WERI-Rb-1 (cell line): ENCODE measurements around the gene PTPRG.

Source experiments
- DNase-seq: peaks from one replicate; pipeline ENCODE4 v3.0.0-alpha.2; 2020
- H3K27ac ChIP-seq: fragments of 250-450 bp; sonication (Bioruptor Pico); 2 replicates; pipeline ENCODE4 v1.5.1; 2020; ENCODE audit warnings: mild to moderate bottlenecking, moderate library complexity
- H3K27me3 ChIP-seq: fragments of 250-450 bp; sonication (Bioruptor Pico); 2 replicates; pipeline ENCODE4 v1.5.1; 2021; ENCODE audit warnings: mild to moderate bottlenecking, low read depth, moderate library complexity; ENCODE audit not compliant: insufficient read depth, severe bottlenecking
- H3K36me3 ChIP-seq: fragments of 250-450 bp; sonication (Bioruptor Pico); 2 replicates; pipeline ENCODE4 v1.5.1; 2020; ENCODE audit warnings: mild to moderate bottlenecking, moderate library complexity
- H3K4me3 ChIP-seq: 2 replicates; pipeline ENCODE4 v1.5.1; 2011; ENCODE audit warnings: low read depth, mild to moderate bottlenecking, control low read depth, low read length
- H3K9me3 ChIP-seq: fragments of 250-450 bp; sonication (Bioruptor Pico); 2 replicates; pipeline ENCODE4 v1.5.1; 2021; ENCODE audit warnings: mild to moderate bottlenecking, moderate library complexity; ENCODE audit not compliant: severe bottlenecking
- TF ChIP-seq, protein P1 (sequence below): IDR thresholded peaks from 2 replicates; pipeline ENCODE4 v1.5.1; 2011; ENCODE audit warnings: low read depth, mild to moderate bottlenecking, control low read depth, inconsistent platforms, low read length

The PTPRG gene

DNA sequence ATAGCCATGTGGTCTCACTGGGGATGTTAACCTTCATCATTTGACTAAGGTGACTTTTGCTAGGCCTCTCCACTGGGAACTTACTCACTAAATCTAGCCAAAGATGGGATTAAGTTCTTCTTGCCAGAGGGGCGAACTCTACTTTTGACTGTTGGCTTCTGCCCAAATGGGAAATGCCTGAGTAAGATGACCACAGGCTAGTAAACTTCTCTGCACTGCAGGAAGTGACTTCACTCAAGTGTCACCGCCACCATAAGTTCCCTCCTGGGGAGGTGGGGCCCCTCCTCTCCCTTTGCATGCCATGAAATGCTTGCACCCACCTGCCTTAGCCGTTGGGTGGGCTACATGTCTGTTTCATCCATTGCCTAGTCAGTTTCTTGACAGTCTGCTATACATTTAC is 423.6 kb downstream of the PTPRG start:
- DNase-seq = no peak
- TF ChIP-seq, protein P1, sequence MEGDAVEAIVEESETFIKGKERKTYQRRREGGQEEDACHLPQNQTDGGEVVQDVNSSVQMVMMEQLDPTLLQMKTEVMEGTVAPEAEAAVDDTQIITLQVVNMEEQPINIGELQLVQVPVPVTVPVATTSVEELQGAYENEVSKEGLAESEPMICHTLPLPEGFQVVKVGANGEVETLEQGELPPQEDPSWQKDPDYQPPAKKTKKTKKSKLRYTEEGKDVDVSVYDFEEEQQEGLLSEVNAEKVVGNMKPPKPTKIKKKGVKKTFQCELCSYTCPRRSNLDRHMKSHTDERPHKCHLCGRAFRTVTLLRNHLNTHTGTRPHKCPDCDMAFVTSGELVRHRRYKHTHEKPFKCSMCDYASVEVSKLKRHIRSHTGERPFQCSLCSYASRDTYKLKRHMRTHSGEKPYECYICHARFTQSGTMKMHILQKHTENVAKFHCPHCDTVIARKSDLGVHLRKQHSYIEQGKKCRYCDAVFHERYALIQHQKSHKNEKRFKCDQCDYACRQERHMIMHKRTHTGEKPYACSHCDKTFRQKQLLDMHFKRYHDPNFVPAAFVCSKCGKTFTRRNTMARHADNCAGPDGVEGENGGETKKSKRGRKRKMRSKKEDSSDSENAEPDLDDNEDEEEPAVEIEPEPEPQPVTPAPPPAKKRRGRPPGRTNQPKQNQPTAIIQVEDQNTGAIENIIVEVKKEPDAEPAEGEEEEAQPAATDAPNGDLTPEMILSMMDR = no peak
- no peaks in the 10 kb centered on the region for H3K9me3 ChIP-seq
- peaks cover 8% of the 10 kb centered on the region for H3K36me3 ChIP-seq
- H3K4me3 ChIP-seq = no peak overlapping the region
- no peak overlapping the region for H3K27ac ChIP-seq
- no peaks in the 10 kb centered on the region for H3K27me3 ChIP-seq

DNA sequence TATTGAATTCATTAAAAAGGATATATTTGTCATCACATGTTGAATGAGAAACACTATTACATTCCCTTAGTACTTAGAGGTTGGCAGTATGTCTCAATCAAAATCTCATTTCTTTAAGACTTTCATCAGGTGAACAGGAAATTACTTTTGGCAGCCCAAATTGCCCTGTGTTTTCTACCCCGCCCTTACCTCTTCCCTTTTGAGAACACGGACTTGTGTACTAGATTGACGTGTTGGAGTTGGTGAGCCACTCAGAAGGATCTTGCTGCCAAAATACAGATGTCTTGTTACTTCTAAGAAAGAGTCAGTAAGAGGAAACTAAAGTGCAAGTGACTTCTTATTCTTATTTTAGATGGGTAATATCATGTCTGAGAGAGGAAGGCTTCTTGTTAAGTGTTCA is 425.1 kb downstream of the PTPRG start:
- DNase-seq = no peak
- TF ChIP-seq, protein P1 = no peak
- H3K27ac ChIP-seq = no peak overlapping the region
- H3K4me3 ChIP-seq = no peak overlapping the region
- no peaks in the 10 kb centered on the region for H3K9me3 ChIP-seq
- no peaks in the 10 kb centered on the region for H3K27me3 ChIP-seq
- peaks cover 8% of the 10 kb centered on the region for H3K36me3 ChIP-seq

DNA sequence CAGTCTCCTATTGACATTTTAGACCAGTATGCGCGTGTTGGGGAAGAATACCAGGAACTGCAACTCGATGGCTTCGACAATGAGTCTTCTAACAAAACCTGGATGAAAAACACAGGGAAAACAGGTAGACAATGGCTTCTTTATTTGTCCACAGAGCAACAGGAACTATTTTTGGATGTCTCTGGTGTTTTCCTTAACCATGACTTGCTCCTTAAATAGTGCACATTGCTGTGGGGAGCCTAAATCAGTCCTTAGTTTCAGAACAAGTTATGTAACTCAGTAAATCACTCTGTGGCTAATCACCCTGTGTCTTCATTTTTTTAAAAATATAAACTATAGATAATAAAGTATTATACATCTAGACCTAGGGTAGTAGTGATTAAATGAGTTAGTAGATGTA is 428.3 kb downstream of the PTPRG start:
- H3K4me3 ChIP-seq = no peak overlapping the region
- TF ChIP-seq, protein P1 = no peak

DNA sequence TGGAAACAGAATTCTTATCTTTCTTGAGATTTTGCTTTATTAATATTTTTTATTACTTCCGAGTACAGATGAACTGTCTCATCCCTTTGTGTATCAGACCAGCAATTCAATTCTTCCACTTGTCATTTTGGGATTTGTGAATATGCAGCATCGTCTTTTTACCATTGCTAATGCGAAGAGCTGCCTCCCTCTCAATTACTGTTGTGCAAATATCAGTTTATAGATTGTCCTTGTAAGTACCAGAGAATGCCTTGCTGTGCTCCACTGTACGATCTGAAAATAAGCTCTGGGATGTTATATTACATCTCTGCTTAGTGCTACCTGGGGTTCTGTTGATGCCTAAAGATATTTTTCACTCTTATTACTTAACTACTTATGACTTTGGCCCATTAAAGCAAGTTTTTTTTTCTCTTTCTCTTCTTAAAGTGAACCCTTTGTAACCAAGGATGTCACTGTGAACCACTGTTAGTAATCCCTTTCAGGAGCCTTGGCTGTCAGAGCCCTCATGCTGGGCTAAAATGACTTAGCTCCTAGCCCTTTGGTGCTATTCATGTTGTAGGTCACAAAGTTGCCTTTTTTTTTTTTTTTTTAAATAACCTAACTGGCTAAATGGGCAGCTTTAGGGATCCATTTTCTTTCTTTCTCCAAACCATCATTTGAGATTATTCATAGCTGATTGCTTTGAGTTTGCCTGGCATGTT is 429.1 kb downstream of the PTPRG start:
- TF ChIP-seq, protein P1 = no peak
- Histone ChIP-seq H3K9me3 (no peaks in the 10 kb centered on the region), H3K27me3 (no peaks in the 10 kb centered on the region), H3K4me3 (no peak overlapping the region), H3K27ac (no peak overlapping the region), H3K36me3 (peaks cover 8% of the 10 kb centered on the region)
- no peak for DNase-seq

More for the DNA sequence above, 428.3 kb downstream of the PTPRG start:
- DNase-seq = no peak
- Histone ChIP-seq H3K9me3 (no peaks in the 10 kb centered on the region), H3K27me3 (no peaks in the 10 kb centered on the region), H3K27ac (no peak overlapping the region), H3K36me3 (peaks cover 8% of the 10 kb centered on the region)

- DNase-seq = no peak
Observed at GRCh38 chr3:61991706-61992105, 430.3 kb downstream of the PTPRG start.

More at GRCh38 chr3:61991706-61992105, 430.3 kb downstream of the PTPRG start:
- Histone ChIP-seq H3K4me3 (no peak overlapping the region), H3K36me3 (peaks cover 8% of the 10 kb centered on the region), H3K27me3 (no peaks in the 10 kb centered on the region), H3K27ac (no peak overlapping the region), H3K9me3 (no peaks in the 10 kb centered on the region)
- TF ChIP-seq, protein P1 = no peak
